ENCODE data around the gene FREM1. TPM values are rescaled to one million over a fixed set of nuclear protein-coding genes. Genes with fewer than 3 reads are reported as not detected.

The FREM1 gene
- total and polyA plus RNA-seq, 2 experiments from 2014 or later = 0.78 to 3.1 TPM

DNA sequence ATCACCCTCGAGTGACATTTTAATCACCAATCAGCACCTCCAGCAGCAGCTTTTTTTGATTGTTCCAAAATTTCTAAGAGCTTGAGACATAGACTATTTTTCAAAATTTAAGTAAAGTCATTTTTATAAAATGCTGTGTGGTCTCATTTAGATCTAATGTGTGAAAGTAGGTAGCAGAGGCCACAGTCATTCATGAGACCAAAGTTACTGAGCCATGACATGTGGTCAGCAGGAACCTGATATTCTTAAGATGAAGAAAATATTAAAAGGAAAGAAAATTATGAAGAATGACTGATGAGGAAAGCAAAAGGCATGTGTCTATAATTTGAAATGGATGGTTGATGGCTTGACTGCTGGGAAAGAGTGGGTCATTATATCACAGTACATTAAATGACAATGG is 7.2 kb downstream of the FREM1 start (continued):
- TF ChIP-seq, protein P1, sequence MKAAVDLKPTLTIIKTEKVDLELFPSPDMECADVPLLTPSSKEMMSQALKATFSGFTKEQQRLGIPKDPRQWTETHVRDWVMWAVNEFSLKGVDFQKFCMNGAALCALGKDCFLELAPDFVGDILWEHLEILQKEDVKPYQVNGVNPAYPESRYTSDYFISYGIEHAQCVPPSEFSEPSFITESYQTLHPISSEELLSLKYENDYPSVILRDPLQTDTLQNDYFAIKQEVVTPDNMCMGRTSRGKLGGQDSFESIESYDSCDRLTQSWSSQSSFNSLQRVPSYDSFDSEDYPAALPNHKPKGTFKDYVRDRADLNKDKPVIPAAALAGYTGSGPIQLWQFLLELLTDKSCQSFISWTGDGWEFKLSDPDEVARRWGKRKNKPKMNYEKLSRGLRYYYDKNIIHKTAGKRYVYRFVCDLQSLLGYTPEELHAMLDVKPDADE (IDR thresholded peaks at IDR 0.05) = no peak
- TF ChIP-seq CREB1 (CRISPR knock-in tag; IDR thresholded peaks at IDR 0.05; ENCODE audit: low read depth) (no peak), EZH2 (IDR thresholded peaks at IDR 0.05; ENCODE audit: low read depth, unreplicated experiment) (no peak), POLR2AphosphoS5 (IDR thresholded peaks at IDR 0.05; ENCODE audit: low read depth) (no peak), ZNF331 (CRISPR knock-in tag; IDR thresholded peaks at IDR 0.05; ENCODE audit: low read depth) (no peak), NANOG (IDR thresholded peaks at IDR 0.05; ENCODE audit: borderline replicate concordance) (no peak)
- TF ChIP-seq, protein P2, sequence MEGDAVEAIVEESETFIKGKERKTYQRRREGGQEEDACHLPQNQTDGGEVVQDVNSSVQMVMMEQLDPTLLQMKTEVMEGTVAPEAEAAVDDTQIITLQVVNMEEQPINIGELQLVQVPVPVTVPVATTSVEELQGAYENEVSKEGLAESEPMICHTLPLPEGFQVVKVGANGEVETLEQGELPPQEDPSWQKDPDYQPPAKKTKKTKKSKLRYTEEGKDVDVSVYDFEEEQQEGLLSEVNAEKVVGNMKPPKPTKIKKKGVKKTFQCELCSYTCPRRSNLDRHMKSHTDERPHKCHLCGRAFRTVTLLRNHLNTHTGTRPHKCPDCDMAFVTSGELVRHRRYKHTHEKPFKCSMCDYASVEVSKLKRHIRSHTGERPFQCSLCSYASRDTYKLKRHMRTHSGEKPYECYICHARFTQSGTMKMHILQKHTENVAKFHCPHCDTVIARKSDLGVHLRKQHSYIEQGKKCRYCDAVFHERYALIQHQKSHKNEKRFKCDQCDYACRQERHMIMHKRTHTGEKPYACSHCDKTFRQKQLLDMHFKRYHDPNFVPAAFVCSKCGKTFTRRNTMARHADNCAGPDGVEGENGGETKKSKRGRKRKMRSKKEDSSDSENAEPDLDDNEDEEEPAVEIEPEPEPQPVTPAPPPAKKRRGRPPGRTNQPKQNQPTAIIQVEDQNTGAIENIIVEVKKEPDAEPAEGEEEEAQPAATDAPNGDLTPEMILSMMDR (conservative IDR thresholded peaks at IDR 0.05; ENCODE audit: low read depth in 2 of 2) = no peak
- TF ChIP-seq, protein P3, sequence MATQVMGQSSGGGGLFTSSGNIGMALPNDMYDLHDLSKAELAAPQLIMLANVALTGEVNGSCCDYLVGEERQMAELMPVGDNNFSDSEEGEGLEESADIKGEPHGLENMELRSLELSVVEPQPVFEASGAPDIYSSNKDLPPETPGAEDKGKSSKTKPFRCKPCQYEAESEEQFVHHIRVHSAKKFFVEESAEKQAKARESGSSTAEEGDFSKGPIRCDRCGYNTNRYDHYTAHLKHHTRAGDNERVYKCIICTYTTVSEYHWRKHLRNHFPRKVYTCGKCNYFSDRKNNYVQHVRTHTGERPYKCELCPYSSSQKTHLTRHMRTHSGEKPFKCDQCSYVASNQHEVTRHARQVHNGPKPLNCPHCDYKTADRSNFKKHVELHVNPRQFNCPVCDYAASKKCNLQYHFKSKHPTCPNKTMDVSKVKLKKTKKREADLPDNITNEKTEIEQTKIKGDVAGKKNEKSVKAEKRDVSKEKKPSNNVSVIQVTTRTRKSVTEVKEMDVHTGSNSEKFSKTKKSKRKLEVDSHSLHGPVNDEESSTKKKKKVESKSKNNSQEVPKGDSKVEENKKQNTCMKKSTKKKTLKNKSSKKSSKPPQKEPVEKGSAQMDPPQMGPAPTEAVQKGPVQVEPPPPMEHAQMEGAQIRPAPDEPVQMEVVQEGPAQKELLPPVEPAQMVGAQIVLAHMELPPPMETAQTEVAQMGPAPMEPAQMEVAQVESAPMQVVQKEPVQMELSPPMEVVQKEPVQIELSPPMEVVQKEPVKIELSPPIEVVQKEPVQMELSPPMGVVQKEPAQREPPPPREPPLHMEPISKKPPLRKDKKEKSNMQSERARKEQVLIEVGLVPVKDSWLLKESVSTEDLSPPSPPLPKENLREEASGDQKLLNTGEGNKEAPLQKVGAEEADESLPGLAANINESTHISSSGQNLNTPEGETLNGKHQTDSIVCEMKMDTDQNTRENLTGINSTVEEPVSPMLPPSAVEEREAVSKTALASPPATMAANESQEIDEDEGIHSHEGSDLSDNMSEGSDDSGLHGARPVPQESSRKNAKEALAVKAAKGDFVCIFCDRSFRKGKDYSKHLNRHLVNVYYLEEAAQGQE (IDR thresholded peaks at IDR 0.05; ENCODE audit: unreplicated experiment) = no peak

DNA sequence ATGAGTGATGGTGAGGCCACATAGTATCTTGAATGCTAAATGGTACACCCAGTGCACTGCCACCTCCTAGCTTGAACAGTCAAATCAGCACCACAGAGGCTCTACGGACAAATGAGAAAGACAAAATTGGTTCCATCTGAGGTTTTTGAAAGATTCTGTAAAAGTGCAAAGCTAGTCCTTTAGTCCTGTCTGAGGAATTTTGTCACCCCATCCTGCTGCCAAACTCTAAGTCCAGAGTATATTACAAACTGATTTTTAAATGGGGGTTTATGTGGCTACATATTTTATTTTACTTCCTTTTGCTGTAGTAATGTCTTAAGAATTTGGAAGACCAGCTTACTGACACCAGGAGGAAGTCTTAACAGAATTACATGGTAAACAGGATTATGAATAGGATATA is 7.7 kb downstream of the FREM1 start:
- peaks cover 31% of the 10 kb centered on the region for H3K4me1 Mint-ChIP-seq
- Histone ChIP-seq H3K27me3 (ENCODE audit: insufficient read depth) (no peaks in the 10 kb centered on the region), H2AFZ (no peak overlapping the region), H3K79me2 (replicated peaks; ENCODE audit: insufficient read depth) (no peaks in the 10 kb centered on the region), H3K4me2 (no peak overlapping the region), H3K27ac (ENCODE audit: low read depth) (no peak overlapping the region), H3K9me2 (ENCODE audit: insufficient read depth) (no peaks in the 10 kb centered on the region), H3F3A (replicated peaks; ENCODE audit: low read depth) (no peaks in the 10 kb centered on the region), H4K20me1 (replicated peaks; ENCODE audit: insufficient read depth) (no peaks in the 10 kb centered on the region), H3K36me3 (ENCODE audit: insufficient read depth) (no peaks in the 10 kb centered on the region), H3K4me1 (ENCODE audit: insufficient read depth) (peaks cover 25% of the 10 kb centered on the region), H3K4me3 (no peak overlapping the region)
- H3K27me3 Mint-ChIP-seq (ENCODE audit: insufficient read depth, low read depth, poor library complexity) = peaks cover 2% of the 10 kb centered on the region
- TF ChIP-seq CREB1 (CRISPR knock-in tag; IDR thresholded peaks at IDR 0.05; ENCODE audit: low read depth) = no peak
- TF ChIP-seq ZNF114 (CRISPR knock-in tag; IDR thresholded peaks at IDR 0.05) = no peak
- no peak for TF ChIP-seq STAT1 (IDR thresholded peaks at IDR 0.05; ENCODE audit: unreplicated experiment)
- no peak for TF ChIP-seq EZH2phosphoT487 (IDR thresholded peaks at IDR 0.05; ENCODE audit: unreplicated experiment)
- no peak for TF ChIP-seq POLR2AphosphoS5 (IDR thresholded peaks at IDR 0.05; ENCODE audit: low read depth)
- TF ChIP-seq EZH2 (IDR thresholded peaks at IDR 0.05; ENCODE audit: low read depth, unreplicated experiment) = no peak
- TF ChIP-seq, protein P1 (IDR thresholded peaks at IDR 0.05) = no peak
- TF ChIP-seq, protein P3 (IDR thresholded peaks at IDR 0.05; ENCODE audit: unreplicated experiment) = no peak
- TF ChIP-seq NANOG (IDR thresholded peaks at IDR 0.05; ENCODE audit: borderline replicate concordance) = no peak
- TF ChIP-seq, protein P2 (conservative IDR thresholded peaks at IDR 0.05; ENCODE audit: low read depth in 2 of 2) = no peak
- no peak for TF ChIP-seq ZNF331 (CRISPR knock-in tag; IDR thresholded peaks at IDR 0.05; ENCODE audit: low read depth)
- H3K4me3 Mint-ChIP-seq = no peak overlapping the region
- H3K36me3 Mint-ChIP-seq (ENCODE audit: low read depth) = no peaks in the 10 kb centered on the region; the same call in 2 of the 3 replicates
- H3K27ac Mint-ChIP-seq = no peak overlapping the region
- no peaks in the 10 kb centered on the region for H3K9me3 Mint-ChIP-seq
- DNase-seq (ENCODE audit: low spot score) = no peak
- no peak for ATAC-seq
